ENCODE data around the gene ARHGDIB. TPM values are rescaled to one million over a fixed set of nuclear protein-coding genes. Genes with fewer than 3 reads are reported as not detected.

The ARHGDIB gene
- total and polyA plus RNA-seq, 2 of the 4 experiments (the other 2 are of a cell fraction), result 24.9 to 30.7 TPM

DNA sequence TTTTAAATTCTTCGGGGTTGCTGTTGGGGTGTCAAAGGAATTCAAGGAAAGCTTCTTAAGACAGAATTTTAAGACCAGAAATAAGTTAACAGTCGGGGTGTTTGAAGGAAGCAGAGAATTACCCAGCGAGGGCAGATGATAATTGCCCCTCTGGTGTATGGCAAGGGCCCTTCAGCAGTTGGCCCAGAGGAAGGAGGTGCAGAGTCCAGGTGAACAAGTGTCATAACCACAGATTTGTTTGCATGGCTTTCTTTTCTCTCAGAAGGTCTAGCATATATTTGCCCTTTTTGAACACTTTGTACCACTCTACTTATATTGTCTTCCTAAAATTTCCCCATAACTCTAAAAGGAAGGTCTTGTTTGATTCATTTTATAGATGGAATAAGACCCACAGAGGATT is 13.2 kb upstream of the ARHGDIB start:
- H2BK15ac ChIP-seq (ENCODE audit: low read depth, low read length), result no peak overlapping the region
- H4K91ac ChIP-seq (ENCODE audit: insufficient read depth, low read depth, low read length), result no peak overlapping the region
- no peak overlapping the region for H4K5ac ChIP-seq (ENCODE audit: low read depth, low read length)
- no peak overlapping the region for H3K23ac ChIP-seq (ENCODE audit: low read depth, low read length)
- no peak overlapping the region for H3K27ac ChIP-seq (ENCODE audit: insufficient read depth, low read length)
- in situ Hi-C loops (cut with MboI; ENCODE audit: low sequenced_read_pairs), result loop anchor here (25.0 kb wide), 1 partner anchor 737 kb away; no protein-coding TSS in a partner anchor
- H4K8ac ChIP-seq (ENCODE audit: low read depth in 2 of 2, low read length in 2 of 2), result no peak overlapping the region
- no peak overlapping the region for H3K4me3 ChIP-seq (ENCODE audit: insufficient read depth, low read depth, low read length)
- no peak overlapping the region for H3K14ac ChIP-seq (replicated peaks; ENCODE audit: low read depth, low read length)
- intact Hi-C loops (cut with micrococcal nuclease), result no loop called here
- H4K20me1 ChIP-seq (ENCODE audit: insufficient read depth, low read length), result no peaks in the 10 kb centered on the region
- no peak overlapping the region for H3K4ac ChIP-seq (ENCODE audit: low read depth, low read length)
- TF ChIP-seq RCOR1 (IDR thresholded peaks at IDR 0.05; ENCODE audit: insufficient replicate concordance, low read length), result no peak
- no peak for TF ChIP-seq MAZ (IDR thresholded peaks at IDR 0.05; ENCODE audit: borderline replicate concordance, low read depth, low read length)
- H2AK5ac ChIP-seq (ENCODE audit: low read depth, low read length), result no peak overlapping the region
- DNase-seq (no peak), ATAC-seq (ENCODE audit: low read depth) (no peak)
- H3K27me3 ChIP-seq (ENCODE audit: control insufficient read depth, insufficient read depth, low read length), result no peaks in the 10 kb centered on the region
- CTCF ChIA-PET, result interaction anchor here (0.6 kb wide), 1 partner anchor 79 kb away, joined by 7 read pairs; no protein-coding TSS in a partner anchor
- BruUV-seq (replicated peaks), result no TSS peak
- H3K4me2 ChIP-seq (ENCODE audit: low read depth, low read length), result no peak overlapping the region
- no peak overlapping the region for H2AFZ ChIP-seq (replicated peaks; ENCODE audit: low read length, poor library complexity)
- no peak overlapping the region for H3K9ac ChIP-seq (ENCODE audit: low read depth, low read length)
- POLR2A ChIA-PET (ENCODE audit: unreplicated experiment), result no interaction called here
- H3K79me1 ChIP-seq (ENCODE audit: low read depth in 1 of 2, low read length in 2 of 2), result no peaks in the 10 kb centered on the region
- no peak overlapping the region for H3K56ac ChIP-seq (ENCODE audit: extremely low read depth, insufficient read depth, low read length)
- no peak overlapping the region for H2BK20ac ChIP-seq (ENCODE audit: low read depth, low read length)
- H3K9me1 ChIP-seq (ENCODE audit: insufficient read depth, low read length), result no peaks in the 10 kb centered on the region
- dilution Hi-C loops (cut with HindIII; ENCODE audit: low sequenced_read_pairs, unreplicated experiment), result no loop called here
- no peaks in the 10 kb centered on the region for H3K9me3 ChIP-seq (ENCODE audit: control insufficient read depth, insufficient read depth, low read length)
- no peaks in the 10 kb centered on the region for H3K36me3 ChIP-seq (ENCODE audit: control insufficient read depth, insufficient read depth, low read length)
- H2BK120ac ChIP-seq (ENCODE audit: low read depth, low read length), result no peak overlapping the region
- no peak overlapping the region for H2BK5ac ChIP-seq (ENCODE audit: low read depth, low read length, poor library complexity, severe bottlenecking)
- no peak overlapping the region for H3K18ac ChIP-seq (ENCODE audit: low read depth, low read length)
- WGBS, 2 experiments (ENCODE audit: extremely low coverage in 2 of 2, insufficient read length in 1 of 2), result no CpG with 5 or more reads among the region's 3 CpGs
- no peak overlapping the region for H2AK9ac ChIP-seq (replicated peaks; ENCODE audit: low read depth, low read length, poor library complexity)
- no peaks in the 10 kb centered on the region; the same call in 1 of the 2 replicates for H3K4me1 ChIP-seq (ENCODE audit: control insufficient read depth, insufficient read depth, low read length)
